B cell (primary cell): Measurements from ENCODE around the gene C17orf67.

Experiments used
- CTCF ChIP-seq: fragments of 200-600 bp; IDR thresholded peaks from one replicate; pipeline ENCODE4 v1.8.0; 2022; ENCODE audit warnings: antibody characterized with exemption, mild to moderate bottlenecking
- EZH2 ChIP-seq: IDR thresholded peaks from 2 replicates; pipeline ENCODE4 v1.6.1; 2012; ENCODE audit warnings: borderline replicate concordance, low read depth, mild to moderate bottlenecking, moderate library complexity, low read length; ENCODE audit not compliant: insufficient read depth, poor library complexity, severe bottlenecking

- TF ChIP-seq CTCF (peak; percentile 99), EZH2 (no peak)
Measured at GRCh38 chr17:56779898-56780777, 53.6 kb downstream of the C17orf67 start.
